Measurements from ENCODE around the gene B3GNT9.

Gene B3GNT9

GRCh38 chr16:67150833-67151396 is at the start of gene B3GNT9:
B3GNT9 (minus strand) TSS chr16:67150998; CDS start chr16:67150485, 513 bp downstream.
- Mint-ChIP-seq H3K36me3 (ENCODE audit: low read depth) (peaks cover 16% of the 10 kb centered on the region), H3K4me3 (peak within 1 kb of the TSS; percentile 63), H3K4me1 (peaks cover 19% of the 10 kb centered on the region), H3K27me3 (peaks cover 21% of the 10 kb centered on the region), H3K27ac (no peak within 1 kb of the TSS), H3K9me3 (no peaks in the 10 kb centered on the region)
- DNase-seq (peak; percentile 41), ATAC-seq (peak; percentile 38)

- Mint-ChIP-seq H3K9me3 (no peaks in the 10 kb centered on the region), H3K4me3 (no peak overlapping the region), H3K36me3 (ENCODE audit: low read depth) (peaks cover 26% of the 10 kb centered on the region), H3K27ac (no peak overlapping the region), H3K27me3 (no peaks in the 10 kb centered on the region), H3K4me1 (peaks cover 9% of the 10 kb centered on the region)
- ATAC-seq, result no peak
- no peak for DNase-seq
Measured at GRCh38 chr16:67200491-67200890, 49.7 kb upstream of the B3GNT9 start.

GRCh38 chr16:67199808-67200198 is 49.0 kb upstream of the B3GNT9 start:
- ATAC-seq, result no peak
- Mint-ChIP-seq H3K4me3 (no peak overlapping the region), H3K36me3 (ENCODE audit: low read depth) (peaks cover 31% of the 10 kb centered on the region), H3K27me3 (no peaks in the 10 kb centered on the region), H3K4me1 (peaks cover 12% of the 10 kb centered on the region), H3K9me3 (no peaks in the 10 kb centered on the region), H3K27ac (no peak overlapping the region)
- no peak for DNase-seq

GRCh38 chr16:67199011-67199807 is 48.4 kb upstream of the B3GNT9 start, which contains the start of gene ELMO3:
ELMO3 (plus strand) TSS chr16:67199131; CDS start chr16:67199327, 196 bp downstream.
- ATAC-seq (no peak), DNase-seq (no peak)
- H3K36me3 Mint-ChIP-seq (ENCODE audit: low read depth), result peaks cover 36% of the 10 kb centered on the region
- no peak within 1 kb of the TSS for H3K27ac Mint-ChIP-seq
- no peaks in the 10 kb centered on the region for H3K9me3 Mint-ChIP-seq
- no peaks in the 10 kb centered on the region for H3K27me3 Mint-ChIP-seq
- H3K4me1 Mint-ChIP-seq, result peaks cover 13% of the 10 kb centered on the region
- no peak within 1 kb of the TSS for H3K4me3 Mint-ChIP-seq

- Mint-ChIP-seq H3K4me1 (peaks cover 22% of the 10 kb centered on the region), H3K27ac (no peak overlapping the region), H3K4me3 (no peak overlapping the region), H3K27me3 (no peaks in the 10 kb centered on the region), H3K36me3 (ENCODE audit: low read depth) (peaks cover 41% of the 10 kb centered on the region), H3K9me3 (no peaks in the 10 kb centered on the region)
- ATAC-seq, result peak; percentile 54
- no peak for DNase-seq
Measured at GRCh38 chr16:67198238-67198734, 47.5 kb upstream of the B3GNT9 start.

GRCh38 chr16:67197704-67198103 is 46.9 kb upstream of the B3GNT9 start:
- H3K27ac Mint-ChIP-seq, result no peak overlapping the region
- ATAC-seq, result no peak
- peaks cover 47% of the 10 kb centered on the region for H3K36me3 Mint-ChIP-seq (ENCODE audit: low read depth)

GRCh38 chr16:67196881-67197280 is 46.1 kb upstream of the B3GNT9 start:
- DNase-seq (no peak), ATAC-seq (no peak)
- no peak overlapping the region for H3K4me3 Mint-ChIP-seq
- H3K4me1 Mint-ChIP-seq, result peaks cover 31% of the 10 kb centered on the region
- H3K9me3 Mint-ChIP-seq, result no peaks in the 10 kb centered on the region
- peaks cover 50% of the 10 kb centered on the region for H3K36me3 Mint-ChIP-seq (ENCODE audit: low read depth)
- no peak overlapping the region for H3K27ac Mint-ChIP-seq
- no peaks in the 10 kb centered on the region for H3K27me3 Mint-ChIP-seq

More at GRCh38 chr16:67197704-67198103, 46.9 kb upstream of the B3GNT9 start:
- Mint-ChIP-seq H3K9me3 (no peaks in the 10 kb centered on the region), H3K27me3 (no peaks in the 10 kb centered on the region), H3K4me1 (peaks cover 28% of the 10 kb centered on the region), H3K4me3 (no peak overlapping the region)
- DNase-seq, result no peak

GRCh38 chr16:67195676-67196075 is 44.9 kb upstream of the B3GNT9 start:
- DNase-seq (no peak), ATAC-seq (no peak)
- H3K27me3 Mint-ChIP-seq, result no peaks in the 10 kb centered on the region
- peaks cover 38% of the 10 kb centered on the region for H3K4me1 Mint-ChIP-seq
- H3K4me3 Mint-ChIP-seq, result no peak overlapping the region
- no peaks in the 10 kb centered on the region for H3K9me3 Mint-ChIP-seq
- H3K36me3 Mint-ChIP-seq (ENCODE audit: low read depth), result peaks cover 47% of the 10 kb centered on the region
- peak overlapping the region; percentile 56 for H3K27ac Mint-ChIP-seq

GRCh38 chr16:67194260-67194659 is 43.5 kb upstream of the B3GNT9 start:
- DNase-seq, result no peak
- no peak for ATAC-seq
- no peaks in the 10 kb centered on the region for H3K9me3 Mint-ChIP-seq
- no peak overlapping the region for H3K27ac Mint-ChIP-seq
- H3K27me3 Mint-ChIP-seq, result no peaks in the 10 kb centered on the region
- peaks cover 47% of the 10 kb centered on the region for H3K36me3 Mint-ChIP-seq (ENCODE audit: low read depth)
- peaks cover 38% of the 10 kb centered on the region for H3K4me1 Mint-ChIP-seq
- H3K4me3 Mint-ChIP-seq, result peak overlapping the region; percentile 90

- H3K27me3 Mint-ChIP-seq, result no peaks in the 10 kb centered on the region
- DNase-seq (no peak), ATAC-seq (no peak)
- peaks cover 47% of the 10 kb centered on the region for H3K36me3 Mint-ChIP-seq (ENCODE audit: low read depth)
- no peaks in the 10 kb centered on the region for H3K9me3 Mint-ChIP-seq
- H3K27ac Mint-ChIP-seq, result peak overlapping the region; percentile 83
- H3K4me3 Mint-ChIP-seq, result peak overlapping the region; percentile 90
- H3K4me1 Mint-ChIP-seq, result peaks cover 38% of the 10 kb centered on the region
Measured at GRCh38 chr16:67193536-67193935, 42.7 kb upstream of the B3GNT9 start.

GRCh38 chr16:67192781-67193361 is 42.1 kb upstream of the B3GNT9 start:
- H3K9me3 Mint-ChIP-seq, result no peaks in the 10 kb centered on the region
- peak overlapping the region; percentile 83 for H3K27ac Mint-ChIP-seq
- ATAC-seq (no peak), DNase-seq (no peak)
- peaks cover 38% of the 10 kb centered on the region for H3K4me1 Mint-ChIP-seq
- peak overlapping the region; percentile 90 for H3K4me3 Mint-ChIP-seq
- no peaks in the 10 kb centered on the region for H3K27me3 Mint-ChIP-seq
- H3K36me3 Mint-ChIP-seq (ENCODE audit: low read depth), result peaks cover 41% of the 10 kb centered on the region

GRCh38 chr16:67191995-67192681 is 41.3 kb upstream of the B3GNT9 start, which contains the start of gene E2F4:
E2F4 (plus strand) TSS chr16:67192155; CDS start chr16:67192228, 73 bp downstream.
- Mint-ChIP-seq H3K36me3 (ENCODE audit: low read depth) (peaks cover 41% of the 10 kb centered on the region), H3K27me3 (no peaks in the 10 kb centered on the region), H3K4me3 (peak within 1 kb of the TSS; percentile 90), H3K9me3 (no peaks in the 10 kb centered on the region), H3K4me1 (peaks cover 38% of the 10 kb centered on the region), H3K27ac (peak within 1 kb of the TSS; percentile 83)
- DNase-seq, result peak; percentile 90
- peak; percentile 98 for ATAC-seq

- Mint-ChIP-seq H3K27ac (peak overlapping the region; percentile 79), H3K4me1 (peaks cover 34% of the 10 kb centered on the region), H3K9me3 (no peaks in the 10 kb centered on the region), H3K36me3 (ENCODE audit: low read depth) (peaks cover 35% of the 10 kb centered on the region), H3K27me3 (no peaks in the 10 kb centered on the region), H3K4me3 (peak overlapping the region; percentile 90)
- no peak for ATAC-seq
- no peak for DNase-seq
Measured at GRCh38 chr16:67191411-67191994, 40.7 kb upstream of the B3GNT9 start.

Measured in activated naive CD8-positive, alpha-beta T cell treated with anti-CD3 and anti-CD28 coated beads, Interleukin-2, amount 50 U/mL, for 24 hours (primary cell).